Loucy (cell line): Measurements from ENCODE around the gene RPS19.

Source experiments
- H2AFZ ChIP-seq: fragments of 200-600 bp; sonication (generic); 2 replicates; pipeline ENCODE4 v1.6.0; 2016; ENCODE audit warnings: antibody characterized with exemption, mild to moderate bottlenecking, low read length, moderate library complexity
- H3F3A ChIP-seq: fragments of 200-600 bp; 2 replicates; pipeline ENCODE4 v1.6.0; 2016; ENCODE audit warnings: antibody characterized with exemption, low read depth, mild to moderate bottlenecking
- H3K27me3 ChIP-seq: fragments of 200-600 bp; sonication (generic); 2 replicates; pipeline ENCODE4 v1.6.1; 2014; ENCODE audit warnings: low read length, mild to moderate bottlenecking; ENCODE audit not compliant: insufficient read depth, poor library complexity, severe bottlenecking
- H3K36me3 ChIP-seq: fragments of 200-600 bp; sonication (generic); 2 replicates; pipeline ENCODE4 v1.6.1; 2016; ENCODE audit warnings: low read length; ENCODE audit not compliant: insufficient read depth
- H3K4me1 ChIP-seq: fragments of 200-600 bp; sonication (generic); 2 replicates; pipeline ENCODE4 v1.5.1; 2014; ENCODE audit warnings: low read length, mild to moderate bottlenecking; ENCODE audit not compliant: insufficient read depth, poor library complexity, severe bottlenecking
- H3K4me2 ChIP-seq: fragments of 200-600 bp; sonication (generic); 2 replicates; pipeline ENCODE4 v1.6.0; 2014; ENCODE audit warnings: antibody characterized with exemption, low read length, low read depth, mild to moderate bottlenecking; ENCODE audit not compliant: poor library complexity, severe bottlenecking
- H3K4me3 ChIP-seq: fragments of 200-600 bp; sonication (generic); 2 replicates; pipeline ENCODE4 v1.5.1; 2014; ENCODE audit warnings: low read length, mild to moderate bottlenecking, mixed read lengths; ENCODE audit not compliant: poor library complexity, severe bottlenecking
- H3K79me2 ChIP-seq: fragments of 200-600 bp; sonication (generic); 2 replicates; pipeline ENCODE4 v1.6.1; 2014; ENCODE audit warnings: low read length; ENCODE audit not compliant: insufficient read depth
- H3K9ac ChIP-seq: fragments of 200-600 bp; sonication (generic); 2 replicates; pipeline ENCODE4 v1.6.0; 2014; ENCODE audit warnings: mild to moderate bottlenecking, low read depth, low read length, moderate library complexity; ENCODE audit not compliant: poor library complexity, severe bottlenecking
- H3K9me2 ChIP-seq: fragments of 200-600 bp; sonication (generic); replicated peaks from 2 replicates; pipeline ENCODE4 v1.6.1; 2016; ENCODE audit warnings: low read depth, low read length, mixed read lengths
- H3K9me3 ChIP-seq: fragments of 200-600 bp; sonication (generic); 2 replicates; pipeline ENCODE4 v1.6.1; 2014; ENCODE audit warnings: mild to moderate bottlenecking, antibody characterized with exemption, low read length, low read depth; ENCODE audit not compliant: insufficient read depth
- H4K20me1 ChIP-seq: fragments of 200-600 bp; sonication (generic); 2 replicates; pipeline ENCODE4 v1.6.0; 2014; ENCODE audit warnings: antibody characterized with exemption, low read length, mild to moderate bottlenecking; ENCODE audit not compliant: insufficient read depth, poor library complexity, severe bottlenecking
- EZH2phosphoT487 ChIP-seq: fragments of 200-600 bp; IDR thresholded peaks from 2 replicates; pipeline ENCODE4 v1.6.1; 2018; ENCODE audit warnings: antibody characterized with exemption, mild to moderate bottlenecking, moderate library complexity, borderline replicate concordance
- TF ChIP-seq, protein P1 (sequence below): fragments of 200-600 bp; sonication (generic); conservative IDR thresholded peaks from 2 replicates; pipeline ENCODE4 v1.5.1; 2014; ENCODE audit warnings: mild to moderate bottlenecking, antibody characterized with exemption, low read length

RPS19 gene

DNA sequence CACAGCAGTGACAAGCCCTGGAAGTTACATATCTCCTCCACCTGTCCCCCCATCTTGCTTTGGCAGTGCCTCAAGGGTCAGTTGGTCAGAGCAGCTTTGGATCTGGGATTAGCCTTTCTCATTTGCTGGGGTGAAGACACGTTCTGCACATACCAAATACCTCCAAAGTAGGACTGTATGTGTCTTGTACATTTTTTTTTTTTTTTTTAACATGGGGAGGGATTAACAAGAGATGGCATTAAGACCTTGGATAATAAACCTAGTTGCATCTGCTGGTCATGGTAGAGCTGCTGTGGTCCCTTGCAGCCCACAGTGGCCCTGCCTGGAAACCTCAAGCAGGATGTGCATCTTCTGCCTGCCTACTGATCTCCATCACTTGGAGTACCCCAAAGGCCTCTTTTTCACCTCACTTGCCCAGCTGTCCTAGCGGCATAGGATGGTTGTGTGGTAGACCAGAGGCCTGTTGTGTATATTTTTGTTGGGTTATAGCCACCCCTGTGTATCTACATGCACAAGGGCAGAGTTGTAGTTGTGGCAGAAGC, 2.5 kb downstream of the RPS19 start:
- H3K4me1 ChIP-seq: peaks cover 50% of the 10 kb centered on the region
- peaks cover 48% of the 10 kb centered on the region for H3K36me3 ChIP-seq
- no peak for TF ChIP-seq EZH2phosphoT487
- TF ChIP-seq, protein P1, sequence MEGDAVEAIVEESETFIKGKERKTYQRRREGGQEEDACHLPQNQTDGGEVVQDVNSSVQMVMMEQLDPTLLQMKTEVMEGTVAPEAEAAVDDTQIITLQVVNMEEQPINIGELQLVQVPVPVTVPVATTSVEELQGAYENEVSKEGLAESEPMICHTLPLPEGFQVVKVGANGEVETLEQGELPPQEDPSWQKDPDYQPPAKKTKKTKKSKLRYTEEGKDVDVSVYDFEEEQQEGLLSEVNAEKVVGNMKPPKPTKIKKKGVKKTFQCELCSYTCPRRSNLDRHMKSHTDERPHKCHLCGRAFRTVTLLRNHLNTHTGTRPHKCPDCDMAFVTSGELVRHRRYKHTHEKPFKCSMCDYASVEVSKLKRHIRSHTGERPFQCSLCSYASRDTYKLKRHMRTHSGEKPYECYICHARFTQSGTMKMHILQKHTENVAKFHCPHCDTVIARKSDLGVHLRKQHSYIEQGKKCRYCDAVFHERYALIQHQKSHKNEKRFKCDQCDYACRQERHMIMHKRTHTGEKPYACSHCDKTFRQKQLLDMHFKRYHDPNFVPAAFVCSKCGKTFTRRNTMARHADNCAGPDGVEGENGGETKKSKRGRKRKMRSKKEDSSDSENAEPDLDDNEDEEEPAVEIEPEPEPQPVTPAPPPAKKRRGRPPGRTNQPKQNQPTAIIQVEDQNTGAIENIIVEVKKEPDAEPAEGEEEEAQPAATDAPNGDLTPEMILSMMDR: no peak
- H4K20me1 ChIP-seq: peaks cover 67% of the 10 kb centered on the region
- no peaks in the 10 kb centered on the region for H3F3A ChIP-seq
- H3K79me2 ChIP-seq: peaks cover 73% of the 10 kb centered on the region
- H3K4me3 ChIP-seq: peak overlapping the region; percentile 93
- H3K4me2 ChIP-seq: peak overlapping the region; percentile 92
- H3K9me2 ChIP-seq: no peaks in the 10 kb centered on the region
- no peaks in the 10 kb centered on the region for H3K9me3 ChIP-seq
- H3K9ac ChIP-seq: peak overlapping the region; percentile 100
- no peak overlapping the region for H2AFZ ChIP-seq
- peaks cover 5% of the 10 kb centered on the region for H3K27me3 ChIP-seq

DNA sequence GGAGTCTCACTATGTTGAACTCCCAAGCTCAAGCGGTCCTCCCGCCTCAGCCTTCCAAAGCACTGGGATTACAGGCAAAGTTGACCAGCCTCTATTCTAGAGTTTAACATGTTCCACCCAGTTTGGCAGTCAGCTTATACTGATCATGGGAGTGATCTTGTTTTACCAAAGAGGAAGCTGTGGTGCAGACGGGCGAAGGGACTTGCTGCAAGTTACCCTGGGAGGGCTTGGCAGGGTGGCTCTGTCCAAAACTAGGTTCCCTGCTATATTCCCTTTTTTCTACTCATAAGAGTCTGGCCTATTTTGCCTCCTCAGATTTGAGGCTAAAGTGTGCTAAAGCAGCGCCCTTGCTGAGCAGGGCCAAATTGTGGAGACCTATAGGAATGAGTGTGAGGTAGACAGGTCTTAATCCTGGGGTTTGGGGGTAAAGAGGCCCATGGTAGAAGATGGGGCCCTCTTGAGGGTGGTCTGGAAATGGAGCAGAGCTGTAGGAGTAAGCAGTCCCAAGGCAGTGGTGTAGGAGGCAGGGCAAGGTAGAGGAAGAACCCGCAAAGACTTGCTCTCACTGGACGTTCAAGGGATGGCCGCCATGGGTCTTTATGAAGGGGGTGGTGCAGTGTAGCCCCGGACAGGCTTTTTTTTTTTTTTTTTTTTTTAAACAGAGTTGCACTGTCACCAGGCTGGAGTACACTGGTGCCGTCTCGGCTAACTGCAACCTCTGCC, 3.3 kb downstream of the RPS19 start:
- Histone ChIP-seq H3K4me1 (peaks cover 55% of the 10 kb centered on the region), H3K9me2 (no peaks in the 10 kb centered on the region), H3K27me3 (peaks cover 5% of the 10 kb centered on the region), H3K4me2 (peak overlapping the region; percentile 92), H3K79me2 (peaks cover 82% of the 10 kb centered on the region), H3K4me3 (peak overlapping the region; percentile 93), H4K20me1 (peaks cover 76% of the 10 kb centered on the region), H3F3A (no peaks in the 10 kb centered on the region), H2AFZ (no peak overlapping the region), H3K9ac (peak overlapping the region; percentile 100), H3K9me3 (no peaks in the 10 kb centered on the region), H3K36me3 (peaks cover 56% of the 10 kb centered on the region)
- TF ChIP-seq, protein P1: no peak; the same call in 1 of the 2 replicates

DNA sequence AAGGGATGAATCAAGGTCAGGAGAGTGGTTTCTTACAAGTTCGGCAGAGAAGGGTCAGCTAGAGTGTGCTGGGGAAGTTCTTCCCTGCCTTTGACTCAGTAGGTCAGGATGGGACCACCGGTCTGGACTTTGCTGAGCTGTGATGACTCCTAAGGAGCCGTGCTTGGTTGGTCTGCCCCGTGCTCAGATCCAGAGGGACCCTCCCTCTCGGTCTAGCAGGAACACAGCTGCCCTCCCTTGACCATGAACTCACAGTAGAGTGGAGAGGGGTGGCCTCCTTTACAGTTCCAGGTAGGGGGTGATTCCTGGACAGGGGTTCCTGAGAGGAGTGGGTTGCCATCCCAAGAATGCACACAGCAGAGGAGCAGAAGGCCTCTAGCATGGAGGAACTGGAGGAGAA, 4.3 kb downstream of the RPS19 start:
- Histone ChIP-seq H4K20me1 (peaks cover 84% of the 10 kb centered on the region), H3K4me3 (peak overlapping the region; percentile 32), H3K9me2 (no peaks in the 10 kb centered on the region), H3K79me2 (peaks cover 92% of the 10 kb centered on the region), H3F3A (no peaks in the 10 kb centered on the region), H3K4me2 (peak overlapping the region; percentile 59), H2AFZ (no peak overlapping the region), H3K9ac (peak overlapping the region; percentile 19), H3K4me1 (peaks cover 50% of the 10 kb centered on the region), H3K27me3 (peaks cover 5% of the 10 kb centered on the region), H3K36me3 (peaks cover 66% of the 10 kb centered on the region), H3K9me3 (no peaks in the 10 kb centered on the region)
- no peak for TF ChIP-seq EZH2phosphoT487
- TF ChIP-seq, protein P1: no peak
